Stimulated activated CD8-positive, alpha-beta memory T cell treated with anti-CD3 and anti-CD28 coated beads, Interleukin-7, amount 100 ng/mL, for 4 hours (primary cell): Measurements from ENCODE around the gene UROC1.

Source experiments
- DNase-seq, 2 donors: peaks; one replicate each; pipeline ENCODE4 v3.0.0-alpha.2; 2020; ENCODE audit warnings: low read depth in 2 of 2

UROC1 gene

DNA sequence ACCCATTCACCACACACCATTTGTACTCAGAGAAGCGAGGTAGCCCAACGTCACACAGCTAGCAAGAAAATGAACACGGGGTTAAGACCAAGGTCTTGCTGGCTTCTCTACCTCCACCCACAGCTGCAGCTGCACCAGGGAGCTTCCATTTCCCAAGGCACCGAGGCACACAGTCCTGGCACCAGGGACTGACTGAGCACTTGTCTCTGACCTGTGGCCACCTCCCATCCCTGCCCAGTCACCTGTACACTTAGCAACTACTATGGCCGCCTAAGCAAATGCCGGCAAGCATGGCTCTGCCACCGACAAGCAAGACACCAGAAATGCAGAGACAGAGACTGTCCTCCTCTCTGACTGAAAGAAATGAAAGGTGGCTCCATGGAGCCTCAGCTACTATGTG is 57.2 kb downstream of the UROC1 start:
- DNase-seq = no peak

DNA sequence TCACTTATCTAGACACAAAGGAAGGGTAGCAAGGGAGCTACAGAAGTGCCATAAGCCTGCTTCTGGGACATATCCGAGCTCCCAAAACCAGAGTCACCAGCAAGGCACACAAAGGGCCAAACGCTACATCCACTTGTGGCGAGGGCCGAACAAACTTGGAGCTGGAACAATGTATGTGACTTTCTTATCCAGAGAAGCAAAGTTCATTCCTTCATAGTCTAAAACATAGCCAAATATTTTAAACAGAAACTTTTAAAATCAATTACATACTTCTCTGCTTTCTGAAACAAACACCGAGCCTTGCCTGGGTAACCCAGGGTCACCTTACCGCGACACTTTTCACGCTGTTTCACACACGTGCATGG is 57.8 kb downstream of the UROC1 start:
- no peak for DNase-seq

DNA sequence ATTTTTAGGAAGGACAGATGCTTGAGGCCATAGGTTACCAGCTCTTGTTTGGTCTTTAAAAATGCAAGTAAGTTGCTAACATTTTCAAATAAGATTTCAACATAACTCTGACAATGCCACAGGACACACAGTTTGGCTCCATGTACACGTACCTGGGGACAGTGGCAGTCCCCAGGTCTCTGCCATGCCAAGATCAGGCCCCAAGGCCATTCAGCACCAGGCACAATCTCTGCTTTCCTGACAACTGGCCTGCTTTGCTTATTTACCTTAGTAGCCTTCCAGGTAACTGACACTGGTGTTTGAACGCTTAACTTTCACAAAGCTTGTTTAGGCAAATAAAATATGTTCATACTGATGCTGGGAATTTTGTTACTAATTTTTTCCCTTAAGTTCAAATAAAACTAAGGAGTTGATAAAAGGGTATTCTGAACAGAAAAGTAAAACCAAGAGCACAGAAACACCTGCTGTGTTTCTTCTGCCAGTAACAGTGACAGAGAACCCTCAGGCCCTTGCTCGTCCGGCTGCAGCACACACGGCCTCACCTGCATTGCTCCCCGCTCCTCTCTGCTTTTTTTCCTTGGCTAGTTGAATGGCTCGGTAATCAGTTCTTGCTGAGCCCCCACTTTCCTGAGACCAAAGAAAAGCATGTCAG is 58.3 kb downstream of the UROC1 start:
- no peak for DNase-seq

DNA sequence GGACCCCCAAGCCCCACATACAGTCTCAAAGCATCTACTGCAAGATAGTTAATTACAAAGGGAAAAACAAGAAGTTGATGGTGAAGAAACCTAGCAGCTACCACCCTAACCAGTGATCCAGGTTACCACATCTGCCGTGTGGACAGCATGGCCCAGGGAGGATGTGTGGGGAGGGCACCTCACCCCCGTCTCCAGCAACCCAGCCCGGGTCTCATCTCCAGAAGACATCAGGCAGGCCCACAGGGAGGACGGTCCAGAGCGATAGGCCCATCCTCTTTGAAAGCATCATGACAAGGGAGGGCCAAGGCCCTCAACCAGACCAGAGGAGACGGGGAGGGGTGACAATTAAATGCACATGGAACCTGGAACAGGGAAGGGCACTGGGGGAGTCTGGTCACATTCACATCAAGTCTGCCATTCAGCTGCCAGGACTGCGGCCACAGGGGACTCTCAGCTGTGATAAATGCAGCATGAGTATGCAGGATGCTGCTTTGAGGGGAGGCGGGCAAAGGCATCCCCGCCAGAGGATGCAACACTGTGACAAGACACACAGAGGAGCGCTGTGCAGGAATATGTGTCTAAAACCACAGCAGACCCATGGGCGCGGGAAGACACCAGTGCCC is 60.7 kb downstream of the UROC1 start:
- no peak for DNase-seq

GRCh38 chr3:126456211-126456610 is 61.4 kb downstream of the UROC1 start:
- no peak for DNase-seq

DNA sequence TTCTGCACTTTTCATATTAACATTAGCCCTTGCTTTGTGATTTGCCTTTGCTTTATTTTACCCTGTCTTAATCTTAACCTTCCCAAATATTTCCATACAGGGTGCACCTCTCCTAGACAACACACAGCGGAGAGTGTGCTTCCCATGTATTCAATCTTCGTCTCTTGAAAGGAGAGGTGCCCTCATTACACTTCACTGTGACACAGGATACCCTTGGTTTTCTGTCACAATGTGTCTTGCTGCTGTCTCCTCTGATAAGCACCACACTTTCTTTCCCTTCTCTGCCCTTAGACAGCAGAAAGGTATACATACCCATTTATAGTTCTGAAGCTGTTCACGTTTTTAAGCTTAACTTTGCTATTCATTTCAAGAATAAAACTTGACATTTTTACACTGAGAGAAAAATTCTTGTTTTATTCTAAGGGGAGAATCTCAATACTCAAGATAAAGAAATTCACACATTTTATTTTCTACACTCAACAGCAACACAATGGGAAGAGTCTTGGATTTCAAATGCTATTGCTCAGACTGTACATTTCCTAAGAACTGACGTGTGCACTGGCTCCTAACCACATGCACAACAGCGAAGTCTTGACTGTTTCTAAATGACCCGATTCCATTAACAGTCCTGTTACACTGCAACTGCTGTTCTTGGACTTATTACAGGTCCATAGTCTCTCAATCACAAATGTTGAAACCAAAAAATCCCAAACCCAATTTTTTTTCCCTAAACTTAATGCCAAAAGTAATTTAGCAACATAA is 63.0 kb downstream of the UROC1 start:
- no peak for DNase-seq

GRCh38 chr3:126454025-126454424 is 63.5 kb downstream of the UROC1 start:
- DNase-seq = no peak

- no peak for DNase-seq
Observed at GRCh38 chr3:126452213-126452612, 65.4 kb downstream of the UROC1 start.

- no peak for DNase-seq
Observed at GRCh38 chr3:126451511-126451910, 66.1 kb downstream of the UROC1 start.

GRCh38 chr3:126450744-126451143 is 66.8 kb downstream of the UROC1 start:
- no peak for DNase-seq

GRCh38 chr3:126450219-126450618 is 67.4 kb downstream of the UROC1 start:
- no peak for DNase-seq

DNA sequence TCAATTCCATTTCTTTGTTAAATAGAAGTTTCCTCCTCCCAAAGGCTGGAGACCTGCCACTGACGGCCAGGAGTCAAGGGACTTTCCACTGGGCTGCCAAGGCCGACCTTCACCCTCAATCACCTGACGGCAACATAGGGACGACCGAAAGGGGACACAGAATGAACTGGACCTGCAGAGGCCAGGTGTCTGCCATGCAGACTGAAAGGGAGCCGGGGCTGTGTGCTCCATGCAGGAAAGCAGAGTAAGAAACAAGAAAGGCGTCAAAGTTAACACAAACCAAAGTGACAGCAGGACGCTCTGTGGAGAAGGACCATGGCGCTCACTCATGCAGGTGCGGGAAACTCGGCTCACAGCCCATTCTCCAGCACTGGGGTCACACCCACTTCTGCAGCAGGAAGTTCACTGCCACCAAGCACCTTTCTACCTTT is 67.9 kb downstream of the UROC1 start:
- DNase-seq = no peak

DNA sequence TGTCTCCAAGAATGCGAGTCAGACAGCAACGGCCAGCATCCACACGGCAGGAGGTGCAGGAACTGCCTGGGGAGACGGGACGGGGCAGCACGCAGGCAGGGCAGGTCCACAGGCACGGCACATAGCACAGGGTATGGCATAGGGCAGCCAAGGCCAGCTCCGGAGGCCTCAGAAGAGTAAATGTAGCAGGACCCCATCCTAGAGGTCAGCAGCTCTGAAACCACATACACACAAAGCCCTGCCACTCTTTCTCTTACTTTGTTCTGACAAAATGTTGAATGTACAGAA is 68.7 kb downstream of the UROC1 start:
- no peak for DNase-seq

GRCh38 chr3:126448136-126448892 is 69.3 kb downstream of the UROC1 start:
- no peak for DNase-seq

GRCh38 chr3:126447456-126448106 is 70.0 kb downstream of the UROC1 start:
- no peak for DNase-seq

GRCh38 chr3:126446791-126447190 is 70.8 kb downstream of the UROC1 start:
- no peak for DNase-seq

DNA sequence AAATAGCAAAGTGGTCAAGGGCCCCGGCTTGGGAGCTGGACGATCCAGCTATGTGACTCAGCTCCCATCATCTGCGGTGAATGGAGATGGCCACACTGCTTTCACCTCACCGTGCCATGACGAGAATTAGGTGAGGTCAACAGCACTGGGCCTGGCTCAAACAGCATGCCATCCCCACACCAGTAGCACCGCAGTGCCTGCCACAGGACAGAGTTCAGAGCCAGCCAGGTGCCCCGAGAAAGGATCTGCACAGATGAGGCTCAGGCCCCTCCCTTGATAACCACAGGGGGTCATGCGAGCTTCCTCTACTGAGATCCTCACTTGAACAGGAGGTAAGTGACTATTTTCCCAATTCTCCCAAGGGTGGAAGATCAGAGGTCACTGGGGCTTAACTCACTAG is 71.3 kb downstream of the UROC1 start:
- DNase-seq = no peak

- DNase-seq = no peak
Observed at GRCh38 chr3:126445506-126445905, 72.1 kb downstream of the UROC1 start.

- no peak for DNase-seq
Observed at GRCh38 chr3:126442856-126443242, 74.7 kb downstream of the UROC1 start.

DNA sequence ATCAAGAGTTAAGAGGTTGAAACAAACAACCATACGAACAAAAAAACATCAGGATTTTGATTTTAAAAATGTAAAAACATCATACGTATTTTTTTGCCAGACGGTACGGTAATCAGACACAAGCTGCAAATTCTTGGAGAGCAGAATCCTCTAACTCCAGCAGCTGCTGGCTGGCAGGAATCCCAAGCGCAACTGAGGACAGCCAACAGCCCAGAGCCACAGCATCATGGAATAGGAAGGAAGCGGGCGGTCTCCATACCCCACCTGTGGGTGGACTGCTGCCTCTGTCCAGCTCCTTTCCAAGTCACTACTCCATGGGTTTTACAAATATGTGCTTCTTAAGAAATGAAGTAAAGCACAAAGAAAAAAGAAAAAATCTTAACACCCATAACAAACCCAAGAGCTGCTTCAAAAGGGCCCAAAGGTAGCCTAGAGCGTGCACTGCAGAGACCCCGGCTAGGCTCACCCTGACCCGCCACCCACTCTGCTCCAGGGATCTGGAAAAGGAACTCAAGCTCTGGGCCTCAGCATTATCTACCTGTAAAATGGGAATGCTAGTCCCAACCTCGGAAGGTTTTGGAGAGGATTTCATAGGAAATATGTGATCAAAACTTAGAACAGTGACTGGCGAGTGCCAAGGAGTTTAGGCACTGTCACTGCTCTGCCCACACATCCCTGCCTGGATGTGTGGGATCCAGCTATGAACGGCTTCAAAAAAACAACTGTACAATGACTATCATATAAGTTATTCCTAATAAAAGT is 75.3 kb downstream of the UROC1 start:
- no peak for DNase-seq

- no peak for DNase-seq
Observed at GRCh38 chr3:126441256-126441880, 76.2 kb downstream of the UROC1 start.
